Hepatic stellate cell (primary cell): ENCODE results near the gene PNPLA2.

Experiments used
- DNase-seq: peaks from one replicate; pipeline ENCODE4 v3.0.0; 2011; ENCODE audit warnings: low spot score

PNPLA2 gene

DNA sequence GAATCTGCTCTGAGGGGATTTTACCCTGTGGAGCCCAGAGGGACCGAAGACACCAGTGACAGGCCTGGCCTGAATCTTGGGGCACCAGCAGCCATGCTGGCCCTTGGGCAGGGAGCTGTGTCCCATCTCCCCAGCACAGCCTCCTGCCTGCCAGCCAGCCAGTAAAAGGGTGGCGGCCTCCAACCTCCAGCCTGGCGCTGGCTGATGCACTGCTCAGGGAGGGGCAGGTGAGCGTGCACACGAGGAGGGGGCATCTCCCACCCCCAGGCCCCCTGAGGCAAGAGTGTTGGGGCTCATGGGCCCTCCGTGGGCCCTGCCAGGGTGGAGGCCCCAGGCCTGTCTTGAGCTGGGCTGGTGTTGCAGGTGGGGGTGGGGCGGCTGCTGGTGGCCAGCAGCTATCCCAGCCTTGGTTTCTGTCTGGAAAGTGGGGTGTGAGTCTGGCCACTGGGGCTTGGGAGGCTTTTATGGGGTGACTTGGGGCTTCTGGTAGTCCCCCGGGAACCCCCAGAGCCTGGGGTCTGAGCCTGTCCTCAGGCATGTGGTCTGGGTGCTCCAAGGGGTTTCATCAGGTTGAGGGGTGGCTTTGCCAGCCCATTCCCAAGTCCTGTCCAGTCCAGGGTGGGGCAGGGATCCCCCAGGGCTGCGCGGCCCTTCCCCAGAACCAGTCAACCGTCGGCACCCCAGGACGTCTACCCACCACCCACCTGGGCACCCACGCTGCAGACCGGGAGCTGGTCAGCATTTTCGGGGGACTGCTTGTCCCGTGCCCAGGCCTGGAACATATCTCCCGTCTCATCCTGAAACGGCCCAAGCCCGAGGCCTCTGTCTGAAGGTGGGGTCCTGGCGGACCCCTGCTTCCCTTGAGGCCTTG lies 41.8 kb downstream of the PNPLA2 start:
- no peak for DNase-seq

DNA sequence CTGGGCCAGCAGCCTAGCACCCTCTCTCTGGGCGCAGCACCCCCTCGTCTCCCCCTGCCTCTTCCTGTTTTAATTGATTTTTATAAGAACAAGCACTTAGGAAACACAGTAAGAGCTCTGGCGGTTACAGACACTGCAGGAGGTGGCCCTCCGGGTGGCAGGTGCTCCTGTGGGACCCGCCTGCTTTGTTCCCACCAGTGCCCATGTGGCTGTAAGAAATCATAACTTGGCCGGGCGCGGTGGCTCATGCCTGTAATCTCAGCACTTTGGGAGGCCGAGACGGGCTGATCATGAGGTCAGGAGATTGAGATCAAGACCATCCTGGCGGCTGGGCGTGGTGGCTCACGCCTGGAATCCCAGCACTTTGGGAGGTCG lies 42.4 kb downstream of the PNPLA2 start:
- no peak for DNase-seq

DNA sequence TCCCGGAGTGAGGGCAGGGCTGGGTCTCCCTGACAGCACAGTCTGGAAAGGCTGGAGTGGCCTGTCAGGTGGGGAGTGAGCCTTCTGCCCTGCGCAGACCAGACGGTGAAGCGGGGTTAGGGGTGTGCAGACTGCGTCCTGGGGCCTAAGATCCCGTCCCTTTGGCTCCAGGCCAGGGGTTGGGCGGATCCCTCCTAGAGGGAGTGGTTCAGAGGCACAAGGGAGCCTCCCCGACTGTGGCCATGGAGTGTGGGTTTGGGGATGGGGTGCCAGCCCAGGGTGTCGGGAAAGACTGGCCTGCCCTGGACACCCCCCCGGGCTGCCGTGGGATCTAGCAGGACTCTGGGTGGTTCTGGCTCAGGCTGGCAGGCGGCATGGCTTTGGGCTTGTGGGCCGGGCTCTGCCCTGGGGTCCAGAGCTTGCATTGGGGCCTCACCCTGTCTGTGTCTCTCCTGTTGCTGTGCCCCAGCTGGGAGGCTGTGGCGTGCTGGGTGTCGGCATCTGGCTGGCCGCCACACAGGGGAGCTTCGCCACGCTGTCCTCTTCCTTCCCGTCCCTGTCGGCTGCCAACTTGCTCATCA lies 43.5 kb downstream of the PNPLA2 start:
- no peak for DNase-seq

DNA sequence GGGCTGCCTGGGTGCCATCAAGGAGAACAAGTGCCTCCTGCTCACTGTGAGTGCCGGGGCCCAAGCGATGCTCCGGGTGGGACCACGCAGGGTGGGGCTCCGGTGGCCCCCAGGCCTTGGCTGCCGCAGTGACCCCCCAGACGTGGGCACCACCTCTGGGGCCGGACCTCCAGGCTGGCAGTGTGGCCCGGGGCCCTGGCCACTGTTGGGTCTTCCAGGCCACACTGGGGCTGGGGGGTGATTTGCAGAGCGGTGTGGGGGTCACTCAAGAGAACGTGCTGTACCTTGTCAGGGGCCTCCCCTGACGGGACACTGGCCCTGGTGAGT lies 43.9 kb downstream of the PNPLA2 start:
- no peak for DNase-seq

DNA sequence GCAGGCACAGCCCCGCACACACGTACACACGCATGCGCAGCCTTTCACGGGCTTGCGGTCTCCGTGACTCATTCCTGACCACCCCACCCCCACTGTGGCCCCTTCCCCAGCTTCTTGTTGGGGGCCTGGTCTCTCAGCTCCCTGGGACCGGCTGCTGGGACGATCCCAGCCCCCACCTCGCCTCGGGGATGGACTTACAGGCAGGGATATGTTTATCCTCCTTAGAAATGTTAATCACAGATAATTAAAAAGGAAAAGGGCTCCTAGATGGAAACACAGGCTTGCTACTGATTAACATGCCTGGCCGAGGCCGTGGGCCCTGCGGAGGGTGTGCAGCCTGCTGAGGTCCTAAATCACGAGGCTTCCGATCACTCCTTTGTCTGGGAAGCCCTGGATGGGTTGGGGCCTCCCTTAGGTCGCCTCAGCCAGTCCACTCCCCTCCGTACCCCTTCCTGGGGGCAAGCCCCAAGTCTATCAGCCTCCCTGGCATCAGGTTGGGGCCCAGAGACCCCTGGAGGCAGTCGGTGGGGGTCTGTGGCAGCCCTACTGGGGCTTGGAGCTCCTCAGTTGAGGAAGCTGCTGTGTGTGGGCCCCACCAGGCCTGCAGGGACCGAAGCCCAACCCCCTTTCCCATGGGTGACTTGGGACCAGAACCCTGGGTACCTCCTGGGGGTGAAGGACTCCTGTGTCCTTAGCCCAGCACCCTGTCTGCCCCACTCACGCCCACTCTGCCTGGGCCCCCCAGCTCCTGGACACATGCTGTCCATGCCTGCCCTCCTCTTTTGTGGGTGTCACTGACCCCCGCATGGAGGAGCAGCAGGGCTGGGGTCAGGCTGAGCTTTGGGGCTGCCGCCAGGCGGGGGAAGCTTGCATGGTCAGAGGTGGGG lies 44.6 kb downstream of the PNPLA2 start:
- no peak for DNase-seq

DNA sequence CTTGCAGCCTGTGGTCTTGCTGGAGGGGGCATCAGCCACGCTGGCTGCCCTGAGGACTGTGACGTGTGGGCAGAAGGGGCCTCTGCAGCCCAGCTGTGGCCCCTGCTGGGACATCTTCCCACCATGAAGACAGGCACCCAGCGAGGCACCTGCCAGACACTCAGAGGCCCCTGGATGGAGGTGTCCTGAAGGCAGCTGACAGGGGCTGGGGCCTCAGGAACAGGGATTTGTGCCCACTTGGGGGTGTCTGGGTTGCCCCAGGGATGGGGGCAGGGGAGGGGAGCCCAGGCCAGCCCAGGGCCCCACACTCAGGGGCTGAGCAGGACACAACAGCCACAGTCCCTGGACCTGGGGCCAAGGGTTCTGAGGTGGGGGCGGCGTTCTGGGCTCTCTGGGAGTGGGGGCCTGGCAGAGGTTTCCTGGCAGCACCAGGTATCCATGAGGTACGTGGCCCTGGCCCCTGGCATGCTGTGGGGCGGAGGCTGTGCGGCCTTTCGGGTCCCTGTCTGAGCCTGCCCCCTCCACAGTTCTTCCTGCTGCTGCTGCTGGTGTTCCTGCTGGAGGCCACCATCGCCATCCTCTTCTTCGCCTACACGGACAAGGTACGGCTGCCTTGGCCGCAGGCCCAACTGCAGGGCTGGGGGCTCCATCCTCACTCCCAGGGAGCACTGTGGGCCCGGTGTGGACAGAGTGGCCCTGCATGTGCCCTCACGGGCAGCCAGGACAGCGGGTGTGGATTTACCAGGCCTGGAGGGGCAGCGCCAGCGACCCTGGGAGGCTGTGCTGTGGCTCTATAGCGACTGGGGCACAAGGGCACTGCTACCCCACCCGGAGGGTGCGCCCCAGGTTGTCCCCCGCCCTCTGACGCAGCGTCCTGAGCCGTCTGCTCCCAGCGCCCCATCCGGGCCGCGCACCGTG lies 45.5 kb downstream of the PNPLA2 start:
- no peak for DNase-seq

DNA sequence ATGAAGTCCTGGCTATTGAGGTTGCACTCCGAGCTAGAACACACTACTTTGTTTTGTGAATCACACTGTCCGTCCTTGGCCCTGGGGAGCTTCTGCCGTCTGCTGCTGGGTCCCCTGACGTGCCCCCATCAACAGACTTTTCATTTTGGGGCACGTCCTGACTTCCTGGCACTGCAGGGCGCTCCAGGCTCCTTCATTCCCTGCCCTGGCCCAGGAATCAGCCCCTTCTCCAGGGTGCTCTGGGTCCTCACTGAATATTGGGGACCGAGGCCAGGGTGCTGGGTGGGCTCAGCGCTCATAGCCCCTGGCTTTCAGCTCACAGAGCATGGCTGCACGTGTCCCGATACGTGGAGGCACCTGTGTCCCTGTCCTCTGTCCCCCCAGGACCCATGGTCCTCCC lies 46.2 kb downstream of the PNPLA2 start:
- DNase-seq = no peak

DNA sequence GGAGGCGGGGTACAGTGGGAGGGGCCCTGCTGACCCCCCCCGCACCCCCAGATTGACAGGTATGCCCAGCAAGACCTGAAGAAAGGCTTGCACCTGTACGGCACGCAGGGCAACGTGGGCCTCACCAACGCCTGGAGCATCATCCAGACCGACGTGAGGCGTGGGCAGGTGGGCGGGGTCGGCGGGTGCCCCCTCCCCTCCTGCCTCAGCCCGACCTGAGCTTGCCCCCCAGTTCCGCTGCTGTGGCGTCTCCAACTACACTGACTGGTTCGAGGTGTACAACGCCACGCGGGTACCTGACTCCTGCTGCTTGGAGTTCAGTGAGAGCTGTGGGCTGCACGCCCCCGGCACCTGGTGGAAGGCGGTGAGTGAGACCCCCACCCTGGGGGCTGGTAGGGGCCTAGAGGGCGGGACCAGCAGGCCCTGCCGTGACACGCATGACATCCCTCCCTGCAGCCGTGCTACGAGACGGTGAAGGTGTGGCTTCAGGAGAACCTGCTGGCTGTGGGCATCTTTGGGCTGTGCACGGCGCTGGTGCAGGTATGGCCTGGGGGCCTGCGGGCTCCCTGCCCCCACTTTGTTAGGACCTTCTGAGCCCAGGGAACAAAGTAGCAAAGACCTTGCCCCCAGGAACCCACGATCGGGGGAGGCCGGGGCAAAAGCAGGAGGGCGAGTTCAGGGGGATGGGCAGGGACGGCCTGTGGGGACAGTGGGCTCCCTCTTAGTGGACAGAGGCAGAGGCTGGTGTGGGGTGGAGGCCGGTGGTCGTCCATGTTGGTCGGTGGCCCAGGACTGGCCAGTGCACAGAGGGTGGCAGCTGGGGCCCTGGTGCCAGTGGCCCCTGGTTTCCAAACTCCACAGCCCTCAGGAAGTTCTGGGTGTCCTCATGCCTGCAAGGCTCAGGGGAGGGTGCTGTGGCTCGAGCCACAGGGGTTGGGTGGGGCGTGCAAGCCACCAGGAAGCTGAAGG lies 47.0 kb downstream of the PNPLA2 start:
- DNase-seq = no peak

DNA sequence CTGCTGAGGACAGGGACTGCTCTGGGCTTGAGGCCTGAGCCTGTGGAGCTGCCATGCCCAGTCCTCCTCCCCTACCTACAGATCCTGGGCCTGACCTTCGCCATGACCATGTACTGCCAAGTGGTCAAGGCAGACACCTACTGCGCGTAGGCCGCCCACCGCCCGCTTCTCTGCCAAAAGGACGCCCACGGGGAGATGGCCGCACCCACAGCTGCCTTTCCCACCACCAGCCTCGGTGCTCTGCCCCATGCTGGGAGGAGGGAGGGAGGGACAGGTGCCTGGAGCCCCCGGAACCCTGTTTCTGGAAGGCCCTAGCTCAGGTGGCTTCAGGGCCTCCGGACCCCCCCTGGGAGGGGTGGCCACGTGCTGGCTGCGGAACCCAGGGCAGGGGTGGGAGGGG lies 47.8 kb downstream of the PNPLA2 start:
- no peak for DNase-seq

DNA sequence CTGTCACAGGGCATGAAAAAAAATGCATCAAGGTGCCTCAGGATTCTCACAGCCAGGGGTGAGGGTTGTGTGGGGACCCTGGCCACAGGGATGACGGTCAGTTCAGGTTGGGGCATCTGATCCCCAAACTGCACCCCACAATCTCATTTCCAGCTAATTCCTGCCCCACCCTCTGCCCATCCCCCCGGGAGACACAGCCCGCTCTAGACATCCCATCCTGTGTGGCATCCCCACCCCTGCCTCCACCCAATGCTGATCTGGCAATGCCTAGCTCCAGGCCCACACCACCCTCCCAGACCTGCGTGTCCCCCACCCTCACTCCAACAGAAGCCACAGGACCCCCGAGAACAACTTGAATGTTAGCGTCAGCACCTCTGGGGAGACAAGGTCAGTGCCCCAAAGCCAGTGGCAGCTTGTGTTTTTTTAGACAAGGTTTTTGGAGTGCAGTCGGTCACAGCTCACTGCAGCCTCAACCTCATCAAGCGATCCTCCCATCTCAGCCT lies 49.2 kb downstream of the PNPLA2 start:
- DNase-seq = no peak

DNA sequence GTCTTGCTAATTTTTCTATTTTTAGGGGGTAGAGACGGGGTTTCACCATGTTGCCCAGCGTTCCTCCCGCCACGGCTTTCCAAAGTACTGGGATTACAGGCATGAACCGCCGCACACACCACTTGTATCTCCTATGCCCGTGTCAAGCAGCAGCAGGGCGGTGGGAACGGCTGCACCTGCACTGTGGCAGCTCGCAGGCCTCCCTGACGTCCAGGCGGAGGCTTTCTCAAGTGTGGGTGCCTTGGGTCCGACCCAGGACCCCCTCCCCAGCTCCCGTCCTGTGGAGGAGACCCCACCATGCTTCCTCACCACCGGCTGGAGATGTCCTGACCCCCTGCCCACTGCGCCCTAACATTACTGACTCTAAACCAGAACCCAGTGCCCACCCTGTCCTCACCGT lies 49.7 kb downstream of the PNPLA2 start:
- DNase-seq = no peak

DNA sequence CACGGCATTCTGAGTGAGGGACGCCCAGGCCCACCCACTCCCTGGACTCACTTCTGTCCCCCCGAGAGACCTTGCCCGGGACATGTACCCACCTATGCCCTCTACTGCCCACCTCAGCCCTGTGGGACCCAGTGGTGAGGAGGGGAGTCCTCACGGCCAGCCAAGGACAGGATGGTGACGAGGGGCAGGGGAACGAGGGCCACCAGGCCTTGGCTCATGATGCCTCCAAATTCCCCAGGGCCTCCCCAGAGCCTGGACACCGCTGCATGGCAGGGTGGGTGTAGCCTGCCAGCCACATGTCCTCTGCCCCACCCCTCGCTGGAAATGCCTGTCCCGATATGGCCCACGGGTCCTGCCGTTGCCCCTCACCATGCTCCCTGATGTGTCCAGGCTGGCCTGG lies 50.1 kb downstream of the PNPLA2 start:
- no peak for DNase-seq

DNA sequence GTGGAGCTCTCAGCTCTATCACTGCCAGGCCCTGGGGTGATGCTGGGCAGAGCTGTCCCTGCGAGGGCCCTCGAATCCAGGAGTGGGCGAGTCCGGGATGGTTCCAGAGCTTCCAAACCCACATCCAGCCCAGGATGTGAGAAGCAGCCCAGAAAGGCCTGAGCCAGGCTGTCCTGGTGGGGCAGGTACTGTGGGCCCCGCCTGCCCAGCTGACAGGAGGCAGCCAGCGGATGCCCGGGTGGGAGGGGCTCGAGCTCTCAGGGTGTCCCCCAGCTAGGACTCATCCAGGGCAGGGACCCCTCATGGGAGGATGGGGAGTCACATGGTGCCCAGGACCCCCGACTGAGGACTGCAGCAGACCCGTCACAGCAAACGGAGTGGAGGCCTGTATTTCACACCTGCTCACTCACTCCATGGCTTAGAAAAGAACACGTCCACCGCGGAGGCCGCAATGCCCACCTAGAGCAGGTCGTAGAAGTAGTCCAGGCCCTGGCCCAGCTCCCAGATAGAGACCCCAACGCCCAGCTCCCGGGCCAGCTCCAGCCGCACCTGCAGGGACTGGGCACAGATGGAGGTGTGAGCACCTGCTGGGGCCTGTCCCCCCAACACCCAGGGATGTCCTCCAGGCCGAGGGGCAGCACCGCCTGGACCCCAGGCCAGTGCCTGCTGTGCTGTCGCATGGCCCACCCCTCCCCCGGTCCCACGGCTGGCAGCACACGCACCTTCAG lies 50.8 kb downstream of the PNPLA2 start:
- DNase-seq = no peak

DNA sequence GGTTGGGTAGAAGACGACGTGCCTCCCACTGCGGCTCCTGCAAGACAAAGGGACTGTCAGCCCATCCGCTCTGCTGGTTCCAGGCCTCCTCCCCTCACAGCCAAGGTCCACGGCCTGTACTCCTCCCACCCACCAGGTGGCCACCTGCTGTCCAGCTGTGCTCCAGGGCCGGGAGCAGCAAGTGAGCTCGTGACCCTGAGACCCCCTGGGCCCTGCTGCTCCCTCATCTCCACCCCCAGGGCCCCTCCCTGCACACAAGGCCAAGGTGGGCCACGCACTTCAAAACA lies 51.4 kb downstream of the PNPLA2 start:
- DNase-seq = no peak

DNA sequence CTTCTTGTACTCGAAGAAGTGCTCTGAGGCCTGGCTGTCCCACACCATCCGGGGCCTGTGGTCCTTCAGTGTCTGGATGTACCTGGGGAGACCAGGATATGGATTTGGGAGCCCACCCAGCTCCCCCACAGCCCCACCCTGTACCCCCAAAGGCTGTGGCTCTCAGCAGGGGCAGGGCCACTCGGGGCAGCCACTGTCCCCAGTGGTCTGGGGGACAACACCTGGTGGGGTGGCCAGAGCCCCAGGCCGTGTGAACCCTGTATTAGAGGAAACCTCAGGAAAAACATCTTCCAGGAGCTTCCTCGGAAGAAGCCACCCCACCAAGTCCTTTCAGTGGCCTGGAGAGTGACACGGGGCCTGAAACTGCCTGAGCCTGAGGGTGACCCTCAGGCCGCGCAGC lies 51.7 kb downstream of the PNPLA2 start:
- DNase-seq = no peak

DNA sequence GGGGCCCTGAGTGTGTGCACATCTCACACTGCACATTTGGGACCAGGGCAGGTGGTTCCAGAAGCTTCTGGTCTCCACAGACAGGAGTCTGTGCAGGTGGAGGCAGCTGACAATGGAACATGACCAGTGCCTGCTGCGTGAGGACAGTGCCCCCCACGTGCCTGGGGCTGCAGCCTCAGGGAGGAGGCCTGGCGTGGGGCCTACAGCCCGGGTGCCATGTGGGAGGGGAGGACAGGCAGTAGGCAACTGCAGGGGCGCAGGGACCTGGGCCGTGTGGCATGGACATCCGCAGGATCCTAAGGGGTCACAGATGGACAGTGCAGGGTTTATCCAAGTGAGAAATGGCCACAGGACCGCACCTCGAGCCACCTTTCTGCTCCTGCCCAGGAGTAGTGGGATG lies 52.8 kb downstream of the PNPLA2 start:
- no peak for DNase-seq

DNA sequence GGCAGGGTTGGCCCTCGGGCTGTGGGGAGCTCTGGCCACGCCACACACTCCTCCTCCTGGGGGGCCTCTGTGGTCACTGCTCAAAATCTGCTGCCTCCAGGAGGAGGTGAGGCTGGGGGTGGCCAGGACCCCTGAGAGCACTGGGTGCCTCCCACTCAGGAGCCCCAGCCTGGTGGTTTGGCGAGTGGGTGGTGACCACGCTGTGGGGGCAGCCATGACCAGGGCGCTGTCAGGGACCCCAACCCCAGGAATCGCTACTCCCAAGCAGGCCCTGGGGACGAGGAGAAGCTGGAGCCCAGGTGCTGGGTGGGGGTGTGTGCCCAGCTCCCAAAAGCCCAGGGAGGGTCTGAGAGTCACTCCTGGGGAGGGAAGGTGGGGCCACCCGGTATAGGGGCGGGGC lies 54.1 kb downstream of the PNPLA2 start:
- no peak for DNase-seq

DNA sequence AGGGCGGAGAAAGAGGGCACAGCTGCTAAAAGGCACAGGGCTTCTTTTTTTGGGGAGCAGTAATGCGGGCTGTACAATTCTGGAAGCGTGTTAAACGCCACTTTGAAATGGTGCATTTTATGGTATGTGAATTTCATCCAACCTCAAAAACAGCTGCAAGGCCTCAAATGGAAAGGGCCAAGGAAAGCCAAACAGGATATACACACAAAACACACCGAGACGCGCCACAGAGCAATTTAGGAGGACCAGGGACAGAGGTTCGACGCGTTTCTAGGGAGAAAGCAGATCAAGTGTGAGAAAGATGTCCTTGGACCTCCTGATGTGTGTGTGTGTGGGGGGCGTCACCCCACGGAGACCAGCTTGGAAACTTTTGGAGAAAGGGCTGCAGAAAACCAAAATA lies 55.0 kb downstream of the PNPLA2 start:
- DNase-seq = no peak
